ENCODE measurements around the gene HRH3.

Gene HRH3

DNA sequence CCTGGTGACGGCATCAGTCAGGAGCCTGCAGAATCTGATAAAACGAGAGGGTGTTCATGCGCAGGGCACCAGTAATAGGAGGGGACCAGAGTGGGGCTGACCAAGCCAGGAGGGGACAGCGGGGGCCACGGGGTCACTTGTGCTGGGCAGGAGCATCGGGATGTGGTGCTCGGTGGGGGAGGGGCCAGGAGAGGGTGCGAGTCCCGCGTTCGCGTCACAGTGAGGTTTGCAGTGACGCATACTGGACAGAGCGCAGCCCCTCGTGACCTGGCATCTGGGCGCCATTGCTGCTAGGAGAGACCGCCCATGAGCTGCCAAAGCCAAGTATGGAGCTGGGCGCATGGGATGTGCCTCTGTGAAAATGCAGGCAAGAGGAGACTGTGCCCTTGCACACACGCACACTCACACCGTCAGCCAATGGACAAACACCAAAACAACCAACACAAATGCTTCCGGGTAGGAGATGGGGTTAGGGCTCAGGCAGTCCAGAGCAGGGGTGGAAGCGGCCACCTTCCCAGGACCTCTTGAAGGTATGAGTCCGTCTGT is 51.1 kb downstream of the HRH3 start:
- Histone ChIP-seq H4K20me1 (ENCODE audit: low read depth, low read length) (no peaks in the 10 kb centered on the region), H3K9ac (ENCODE audit: low read length) (no peak overlapping the region), H3K9me2 (replicated peaks; ENCODE audit: insufficient read depth, low read length) (no peaks in the 10 kb centered on the region), H3K4me3 (ENCODE audit: insufficient read depth, low read length, poor library complexity, severe bottlenecking) (no peak overlapping the region), H3K79me2 (ENCODE audit: insufficient read depth, low read length) (no peaks in the 10 kb centered on the region), H3K27me3 (ENCODE audit: low read length) (no peaks in the 10 kb centered on the region), H3K36me3 (ENCODE audit: low read length) (no peaks in the 10 kb centered on the region), H3F3A (ENCODE audit: insufficient read depth) (no peaks in the 10 kb centered on the region), H3K4me2 (ENCODE audit: low read depth, low read length, poor library complexity, severe bottlenecking) (no peak overlapping the region), H2AFZ (ENCODE audit: low read depth, low read length, severe bottlenecking) (no peak overlapping the region), H3K27ac (ENCODE audit: low read depth, low read length) (no peak overlapping the region), H3K9me3 (ENCODE audit: insufficient read depth, low read length) (no peaks in the 10 kb centered on the region)
- TF ChIP-seq EZH2phosphoT487 (conservative IDR thresholded peaks at IDR 0.05; ENCODE audit: low read length) = no peak
- no peak for TF ChIP-seq CTCF (IDR thresholded peaks at IDR 0.05; ENCODE audit: insufficient read depth, low read length, poor library complexity, severe bottlenecking)

GRCh38 chr20:62168061-62168460 is 52.0 kb downstream of the HRH3 start:
- Histone ChIP-seq H2AFZ (ENCODE audit: low read depth, low read length, severe bottlenecking) (no peak overlapping the region), H3K9me3 (ENCODE audit: insufficient read depth, low read length) (no peaks in the 10 kb centered on the region), H3K9ac (ENCODE audit: low read length) (no peak overlapping the region), H4K20me1 (ENCODE audit: low read depth, low read length) (no peaks in the 10 kb centered on the region), H3K27me3 (ENCODE audit: low read length) (no peaks in the 10 kb centered on the region), H3K4me3 (ENCODE audit: insufficient read depth, low read length, poor library complexity, severe bottlenecking) (no peak overlapping the region), H3K36me3 (ENCODE audit: low read length) (no peaks in the 10 kb centered on the region), H3K9me2 (replicated peaks; ENCODE audit: insufficient read depth, low read length) (no peaks in the 10 kb centered on the region), H3K27ac (ENCODE audit: low read depth, low read length) (no peak overlapping the region), H3F3A (ENCODE audit: insufficient read depth) (no peaks in the 10 kb centered on the region), H3K79me2 (ENCODE audit: insufficient read depth, low read length) (no peaks in the 10 kb centered on the region), H3K4me2 (ENCODE audit: low read depth, low read length, poor library complexity, severe bottlenecking) (no peak overlapping the region)
- no peak for TF ChIP-seq CTCF (IDR thresholded peaks at IDR 0.05; ENCODE audit: insufficient read depth, low read length, poor library complexity, severe bottlenecking)
- TF ChIP-seq EZH2phosphoT487 (conservative IDR thresholded peaks at IDR 0.05; ENCODE audit: low read length) = no peak

DNA sequence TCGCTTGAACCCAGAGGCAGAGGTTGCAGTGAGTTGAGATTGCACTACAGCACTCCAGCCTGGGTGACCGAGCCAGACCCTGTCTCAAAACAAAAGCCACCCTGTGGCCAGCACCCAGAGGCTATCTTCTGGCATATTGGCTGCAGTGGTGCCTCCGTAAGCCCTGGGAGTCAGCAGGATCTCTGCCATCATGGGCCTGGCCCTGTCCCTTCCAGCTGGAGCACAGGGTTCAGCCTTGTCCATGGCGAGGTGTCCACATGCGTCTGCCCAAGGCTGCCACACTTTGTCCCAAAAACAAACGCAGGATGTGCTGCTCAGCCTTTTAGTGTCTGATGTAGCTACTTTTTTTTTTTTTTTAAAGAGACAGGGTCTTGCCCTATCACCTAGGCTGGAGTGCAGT is 52.6 kb downstream of the HRH3 start:
- no peaks in the 10 kb centered on the region for H3K9me3 ChIP-seq (ENCODE audit: insufficient read depth, low read length)
- no peak overlapping the region for H2AFZ ChIP-seq (ENCODE audit: low read depth, low read length, severe bottlenecking)
- H3K9me2 ChIP-seq (replicated peaks; ENCODE audit: insufficient read depth, low read length) = no peaks in the 10 kb centered on the region
- no peaks in the 10 kb centered on the region for H3K79me2 ChIP-seq (ENCODE audit: insufficient read depth, low read length)
- H3K9ac ChIP-seq (ENCODE audit: low read length) = no peak overlapping the region
- no peaks in the 10 kb centered on the region for H3K27me3 ChIP-seq (ENCODE audit: low read length)
- no peak overlapping the region for H3K4me3 ChIP-seq (ENCODE audit: insufficient read depth, low read length, poor library complexity, severe bottlenecking)
- H4K20me1 ChIP-seq (ENCODE audit: low read depth, low read length) = no peaks in the 10 kb centered on the region
- H3F3A ChIP-seq (ENCODE audit: insufficient read depth) = no peaks in the 10 kb centered on the region
- TF ChIP-seq EZH2phosphoT487 (conservative IDR thresholded peaks at IDR 0.05; ENCODE audit: low read length) = no peak
- no peak for TF ChIP-seq CTCF (IDR thresholded peaks at IDR 0.05; ENCODE audit: insufficient read depth, low read length, poor library complexity, severe bottlenecking)
- H3K36me3 ChIP-seq (ENCODE audit: low read length) = no peaks in the 10 kb centered on the region
- H3K27ac ChIP-seq (ENCODE audit: low read depth, low read length) = no peak overlapping the region
- no peak overlapping the region for H3K4me2 ChIP-seq (ENCODE audit: low read depth, low read length, poor library complexity, severe bottlenecking)

Data from SU-DHL-6 (cell line).